HG03457 (cell line): Measurements from ENCODE around the gene SMARCD3.

ENCODE experiments used
- ATAC-seq: cut with Tn5 transposase; IDR thresholded peaks from one replicate; pipeline ENCODE4 v1.9.1; 2021; ENCODE audit warnings: moderate number of reproducible peaks; ENCODE audit not compliant: unreplicated experiment

The SMARCD3 gene

GRCh38 chr7:151189038-151189437 is 59.5 kb downstream of the SMARCD3 start:
- no peak for ATAC-seq
